GM21367 (cell line): Measurements from ENCODE around the gene STAB1.
"Not testable (repeated sequence)": the region's sequence is repeated elsewhere in the genome, so short reads cannot be mapped to it uniquely, and the experiment has no call there.

Experiments
- ATAC-seq: cut with Tn5 transposase; IDR thresholded peaks from one replicate; pipeline ENCODE4 v1.9.1; 2021; ENCODE audit not compliant: unreplicated experiment

Gene STAB1

GRCh38 chr3:52521881-52522650 is 26.9 kb downstream of the STAB1 start:
- no peak for ATAC-seq

DNA sequence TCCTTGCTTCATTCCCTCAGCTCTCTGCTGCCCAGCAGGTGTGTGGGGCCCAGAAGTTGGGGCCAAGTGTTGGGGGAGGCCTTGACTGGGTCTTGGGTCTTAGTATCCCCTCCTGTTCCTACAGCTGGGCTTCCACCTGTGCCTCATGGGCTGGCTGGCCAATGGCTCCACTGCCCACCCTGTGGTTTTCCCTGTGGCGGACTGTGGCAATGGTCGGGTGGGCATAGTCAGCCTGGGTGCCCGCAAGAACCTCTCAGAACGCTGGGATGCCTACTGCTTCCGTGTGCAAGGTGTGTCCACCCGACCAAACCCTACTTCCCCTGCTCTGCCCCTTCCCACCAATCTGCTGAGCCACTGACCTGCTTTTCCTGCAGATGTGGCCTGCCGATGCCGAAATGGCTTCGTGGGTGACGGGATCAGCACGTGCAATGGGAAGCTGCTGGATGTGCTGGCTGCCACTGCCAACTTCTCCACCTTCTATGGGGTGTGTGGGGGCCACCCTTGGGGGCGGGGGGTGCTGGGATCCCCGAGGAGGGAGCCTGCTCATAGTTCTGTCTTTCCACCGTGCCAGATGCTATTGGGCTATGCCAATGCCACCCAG is 27.6 kb downstream of the STAB1 start:
- ATAC-seq = no peak

GRCh38 chr3:52523386-52524257 is 28.5 kb downstream of the STAB1 start:
- no peak for ATAC-seq

- no peak for ATAC-seq
These were observed 29.2 kb downstream of the STAB1 start for GRCh38 chr3:52524258-52524751.

GRCh38 chr3:52524752-52525679 is 29.9 kb downstream of the STAB1 start:
- no peak for ATAC-seq

DNA sequence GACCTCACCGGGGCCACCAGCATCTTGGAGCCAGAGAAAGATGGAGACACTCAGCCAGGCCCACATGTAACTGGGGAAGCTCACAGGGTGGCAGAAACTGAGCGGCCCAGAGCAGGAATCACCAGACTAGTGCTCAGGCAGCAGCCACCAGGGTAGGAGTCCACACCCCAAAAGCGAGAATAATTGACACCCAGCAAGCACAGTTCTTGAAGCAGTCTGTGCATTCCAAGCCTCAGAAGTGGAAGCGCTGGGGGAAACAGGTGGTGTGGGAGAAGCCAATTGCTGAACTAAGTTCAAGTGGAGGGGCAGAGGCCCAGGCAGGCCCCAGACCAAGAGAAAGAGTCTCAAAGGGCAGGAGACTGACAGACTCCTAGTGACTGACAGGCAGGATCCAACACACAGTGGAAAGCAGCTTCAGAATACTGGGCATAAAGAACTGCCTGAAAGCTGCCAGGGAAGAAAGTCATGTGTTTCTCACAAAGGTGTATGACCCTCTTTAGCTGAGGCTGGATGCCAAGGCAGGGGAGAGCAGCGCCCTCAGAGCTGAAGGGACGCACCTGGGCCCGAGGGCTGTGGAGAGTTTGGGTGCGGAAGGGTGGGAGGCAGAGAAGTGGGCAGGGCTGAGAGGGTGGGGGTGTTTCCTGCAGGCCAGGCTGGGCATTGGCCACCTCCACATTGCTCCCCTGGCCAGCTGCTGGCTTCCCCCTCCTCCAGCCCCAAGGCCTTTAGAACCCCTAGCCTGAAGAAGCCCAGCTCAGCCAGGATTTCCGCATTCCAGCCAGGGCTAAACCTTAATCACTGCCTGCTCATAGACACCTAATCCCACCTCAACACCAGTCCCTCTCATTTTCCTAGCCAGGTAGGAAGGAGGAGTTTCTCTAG is 30.8 kb downstream of the STAB1 start:
- no peak for ATAC-seq

- not testable (repeated sequence) for ATAC-seq
These were observed 31.5 kb downstream of the STAB1 start for GRCh38 chr3:52526671-52527038.

- no peak for ATAC-seq
These were observed 32.0 kb downstream of the STAB1 start for GRCh38 chr3:52527039-52527731.

GRCh38 chr3:52527732-52528585 is 32.8 kb downstream of the STAB1 start:
- no peak for ATAC-seq

DNA sequence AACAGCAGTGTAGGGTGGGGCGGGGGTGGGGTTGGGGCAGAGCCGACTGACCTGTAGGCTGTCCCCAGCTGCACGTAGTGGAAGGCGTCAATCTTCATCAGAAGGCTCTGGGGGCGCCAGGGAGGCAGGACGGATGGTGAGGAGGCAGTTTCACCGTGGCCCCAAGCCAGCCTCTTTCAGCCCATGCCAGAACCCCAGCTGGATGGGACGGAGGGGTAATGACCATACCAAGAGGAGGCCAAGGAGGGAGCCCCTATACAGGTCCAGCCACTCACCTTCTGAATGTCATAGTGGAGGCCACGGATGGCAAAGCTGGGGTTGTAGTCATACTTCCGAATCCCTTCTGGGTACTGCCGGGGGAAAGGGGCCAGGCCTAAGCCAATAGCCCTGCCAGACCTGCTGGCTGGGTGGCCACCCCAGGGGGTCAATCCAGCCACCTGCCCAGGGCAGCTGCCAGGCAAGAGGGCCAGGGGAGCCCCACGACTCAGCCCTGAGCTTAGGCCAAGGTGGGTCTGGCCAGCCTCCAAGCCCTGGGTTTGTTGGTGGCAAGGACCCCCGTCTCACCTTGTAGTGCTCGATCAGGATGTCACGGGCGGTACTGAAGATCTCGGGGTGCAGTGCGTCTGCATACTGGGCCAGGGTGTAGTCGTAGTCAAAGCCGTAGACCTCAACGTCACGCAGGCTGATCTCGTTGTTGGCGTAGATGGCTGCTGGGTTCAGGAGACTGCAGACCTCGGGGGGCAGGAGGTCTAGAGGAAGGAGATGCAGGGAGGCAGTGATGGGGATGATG is 33.6 kb downstream of the STAB1 start:
- no peak for ATAC-seq

DNA sequence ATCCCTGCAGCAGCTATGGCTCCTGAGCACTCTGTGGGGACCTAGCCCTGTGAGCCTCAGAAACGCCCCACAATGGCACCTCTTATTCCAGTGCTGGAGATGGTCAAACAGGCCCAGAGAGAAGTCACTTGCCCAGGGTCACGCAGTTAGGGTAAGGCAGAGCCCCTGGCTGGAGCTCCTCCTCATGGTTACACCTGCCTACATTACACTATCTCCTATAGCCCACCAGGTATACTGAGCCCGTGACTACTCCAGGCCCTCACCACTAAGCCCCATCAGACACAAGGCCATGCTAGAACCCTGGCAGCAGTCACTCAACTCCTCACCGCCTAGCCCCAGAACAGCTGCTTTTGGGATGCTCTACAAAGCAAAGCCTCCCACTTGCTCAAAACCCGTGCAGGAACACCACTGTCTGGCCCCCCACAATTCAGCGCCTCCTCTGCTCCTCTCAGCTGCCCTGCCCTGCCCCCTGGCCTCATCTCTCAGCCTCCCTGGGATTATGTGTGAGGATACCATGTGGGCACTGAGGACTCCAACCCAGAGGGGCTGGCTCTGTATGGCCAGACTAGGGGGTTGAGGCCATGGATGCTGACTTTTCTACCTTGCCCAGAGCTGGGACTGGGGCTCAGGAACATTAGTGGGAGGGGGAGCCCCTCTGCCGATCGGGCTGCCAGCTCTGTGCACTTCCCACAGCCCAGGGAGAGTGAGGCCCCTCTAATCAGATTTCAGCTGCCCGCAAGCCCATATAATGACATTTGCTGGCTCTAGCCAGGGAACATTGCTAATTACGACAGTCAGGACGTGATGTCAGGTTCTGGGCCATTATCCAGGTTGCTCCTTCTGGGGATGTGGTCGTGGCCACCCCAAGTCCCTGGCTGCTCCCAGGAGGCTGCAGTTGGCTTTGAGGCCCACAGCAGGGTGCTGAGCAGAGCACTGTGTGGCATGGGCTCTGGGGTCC is 34.5 kb downstream of the STAB1 start:
- no peak for ATAC-seq

- ATAC-seq = no peak
These were observed 36.0 kb downstream of the STAB1 start for GRCh38 chr3:52530918-52531826.

DNA sequence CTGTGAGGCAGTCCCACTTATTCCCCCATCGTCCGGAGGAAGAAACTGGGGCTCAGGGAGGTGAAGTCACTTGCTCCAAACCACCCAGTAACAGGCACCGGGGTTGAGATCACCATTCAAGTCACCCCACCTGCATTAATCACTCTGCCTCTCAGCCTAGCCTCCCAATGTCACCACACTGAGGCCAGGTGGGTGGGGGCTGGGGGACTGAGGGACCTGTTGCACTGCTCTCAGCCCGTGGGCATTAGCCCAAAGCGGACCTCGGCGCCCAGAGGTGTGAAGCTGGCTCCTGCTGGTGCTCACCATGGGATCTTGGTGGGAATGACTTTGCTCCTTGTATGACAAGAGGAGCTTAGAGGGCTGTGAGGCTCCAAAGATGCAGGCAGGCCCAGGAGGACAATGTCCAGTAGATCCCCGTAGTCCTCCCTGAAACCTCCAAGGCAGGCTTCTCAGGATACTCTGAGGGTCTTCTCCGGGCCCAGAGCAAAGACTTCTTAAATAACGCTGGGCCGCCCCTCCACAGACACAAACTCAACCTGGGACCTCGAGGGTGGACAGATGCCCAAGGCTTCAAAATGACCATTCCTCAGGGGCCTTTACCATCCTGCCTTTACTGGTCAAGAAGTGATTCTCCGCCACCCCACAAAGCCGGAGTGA is 36.9 kb downstream of the STAB1 start:
- ATAC-seq = no peak

GRCh38 chr3:52532517-52532837 is 37.3 kb downstream of the STAB1 start:
- ATAC-seq = no peak
